Measurements from ENCODE around the gene PKNOX2.

PKNOX2 gene

DNA sequence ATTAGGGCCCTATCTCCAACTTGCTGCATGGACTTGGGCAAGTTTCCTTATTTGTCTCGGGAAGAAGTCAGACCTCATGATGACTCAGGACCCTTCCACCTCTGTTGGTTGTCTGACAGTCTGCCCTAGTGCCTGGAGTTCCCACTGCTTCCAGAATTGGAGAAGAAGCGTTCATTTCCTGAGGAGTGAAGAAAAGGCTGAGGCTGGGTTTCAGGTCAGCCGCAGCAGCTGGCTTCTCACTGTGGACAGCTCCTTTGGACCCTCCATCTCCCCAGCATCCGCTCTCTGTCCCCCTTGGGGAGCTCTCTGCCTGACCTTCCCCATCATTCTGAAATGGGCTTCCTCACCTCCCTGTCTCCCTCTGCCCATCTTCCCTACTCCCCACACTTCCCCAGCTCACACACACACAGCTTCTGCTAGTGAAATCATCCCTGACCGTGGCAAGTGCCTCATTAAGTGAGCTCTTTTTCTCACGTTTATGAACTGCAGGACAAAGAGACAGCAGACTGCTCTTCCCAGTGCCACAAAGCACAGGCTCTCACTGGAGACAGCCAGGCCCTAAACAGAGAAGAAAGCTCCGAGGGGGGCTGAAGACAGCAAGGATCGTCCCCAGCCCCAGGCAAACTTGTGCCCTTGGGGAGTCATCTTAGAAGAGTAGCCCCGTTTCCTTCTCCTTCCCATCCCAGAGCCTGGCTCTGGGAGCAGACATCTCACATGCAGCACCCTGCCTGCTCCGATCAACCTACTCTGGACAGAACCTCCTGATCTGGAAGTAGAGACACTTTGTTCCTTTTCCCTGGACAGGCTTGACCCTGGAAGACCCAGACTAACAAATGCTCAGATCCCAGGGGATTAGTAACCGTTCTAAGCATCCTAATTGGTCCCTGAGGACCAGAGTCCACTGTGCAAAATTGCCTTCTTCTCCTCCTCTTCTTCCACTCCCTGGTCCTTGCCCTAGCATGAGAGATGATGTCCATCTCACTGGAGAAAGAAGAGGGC lies 173.6 kb downstream of the PKNOX2 start:
- DNase-seq (ENCODE audit: extremely low read depth, low read depth): no peak
- TF ChIP-seq, protein P1, sequence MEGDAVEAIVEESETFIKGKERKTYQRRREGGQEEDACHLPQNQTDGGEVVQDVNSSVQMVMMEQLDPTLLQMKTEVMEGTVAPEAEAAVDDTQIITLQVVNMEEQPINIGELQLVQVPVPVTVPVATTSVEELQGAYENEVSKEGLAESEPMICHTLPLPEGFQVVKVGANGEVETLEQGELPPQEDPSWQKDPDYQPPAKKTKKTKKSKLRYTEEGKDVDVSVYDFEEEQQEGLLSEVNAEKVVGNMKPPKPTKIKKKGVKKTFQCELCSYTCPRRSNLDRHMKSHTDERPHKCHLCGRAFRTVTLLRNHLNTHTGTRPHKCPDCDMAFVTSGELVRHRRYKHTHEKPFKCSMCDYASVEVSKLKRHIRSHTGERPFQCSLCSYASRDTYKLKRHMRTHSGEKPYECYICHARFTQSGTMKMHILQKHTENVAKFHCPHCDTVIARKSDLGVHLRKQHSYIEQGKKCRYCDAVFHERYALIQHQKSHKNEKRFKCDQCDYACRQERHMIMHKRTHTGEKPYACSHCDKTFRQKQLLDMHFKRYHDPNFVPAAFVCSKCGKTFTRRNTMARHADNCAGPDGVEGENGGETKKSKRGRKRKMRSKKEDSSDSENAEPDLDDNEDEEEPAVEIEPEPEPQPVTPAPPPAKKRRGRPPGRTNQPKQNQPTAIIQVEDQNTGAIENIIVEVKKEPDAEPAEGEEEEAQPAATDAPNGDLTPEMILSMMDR (IDR thresholded peaks at IDR 0.05; ENCODE audit: low read depth, low read length): no peak

DNA sequence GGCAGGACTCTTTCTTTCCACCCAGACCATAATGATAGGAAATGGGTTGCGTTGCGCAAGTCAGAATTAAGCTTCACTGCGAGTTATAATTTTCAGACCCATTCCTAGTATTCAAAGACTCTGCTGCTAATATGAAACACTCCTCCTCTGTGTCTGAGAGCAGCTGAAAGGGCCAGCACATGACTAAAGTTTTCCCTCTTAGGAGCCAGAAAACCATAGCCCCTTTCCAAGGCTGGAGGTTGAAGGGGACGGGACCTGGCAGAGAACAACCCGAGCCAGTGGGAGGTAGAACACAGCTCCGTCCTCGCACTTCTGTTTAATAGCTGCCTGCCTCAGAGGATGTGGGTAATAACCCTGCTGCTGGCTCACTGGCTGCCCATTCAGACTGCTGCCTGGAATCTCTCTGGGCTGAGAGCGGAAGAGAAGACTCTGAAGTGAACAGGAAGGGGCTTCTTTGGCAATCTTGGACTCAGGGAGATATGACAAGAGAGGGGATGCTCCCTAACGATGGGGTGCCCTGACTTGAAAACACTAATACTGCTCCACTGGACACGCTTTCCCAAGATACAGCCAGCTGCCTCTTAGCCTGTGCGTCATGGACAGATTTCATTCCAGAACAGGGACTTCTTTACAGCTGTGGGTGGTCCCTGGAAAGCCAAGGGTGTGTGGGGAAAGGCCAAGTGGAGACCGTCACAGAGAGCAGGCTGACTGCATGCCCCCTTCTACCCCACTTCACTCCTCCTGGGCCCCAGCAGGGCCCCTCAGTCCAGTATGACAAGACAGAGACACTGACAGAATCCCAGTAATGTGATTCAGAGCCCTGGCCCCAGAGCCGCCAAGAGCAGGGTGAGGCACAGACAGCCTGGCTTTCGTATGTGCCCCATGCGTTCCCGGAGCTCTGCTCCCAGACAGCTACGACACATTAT lies 174.6 kb downstream of the PKNOX2 start:
- TF ChIP-seq, protein P1 (IDR thresholded peaks at IDR 0.05; ENCODE audit: low read depth, low read length): no peak
- DNase-seq (ENCODE audit: extremely low read depth, low read depth): no peak

DNA sequence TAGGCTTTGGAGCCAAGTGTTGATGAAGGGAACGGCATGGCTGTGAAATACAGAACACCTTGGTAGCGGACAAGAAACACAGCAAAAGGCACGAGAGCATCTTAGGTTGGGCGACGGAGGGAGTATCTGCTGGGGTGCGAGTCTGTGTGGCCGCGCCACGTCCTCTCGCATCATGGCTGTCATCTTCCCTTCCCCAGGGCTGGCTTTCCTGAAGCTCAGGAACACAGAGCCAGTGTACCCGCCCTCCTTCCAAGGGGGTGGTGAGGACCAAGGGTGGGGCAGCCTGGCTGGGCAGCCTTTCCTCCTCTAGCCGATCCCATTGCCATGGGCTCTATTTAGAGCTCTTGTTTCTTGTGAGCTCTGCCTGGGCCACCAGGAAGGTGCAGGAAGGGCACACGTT lies 177.1 kb downstream of the PKNOX2 start:
- no peak for DNase-seq (ENCODE audit: extremely low read depth, low read depth)
- TF ChIP-seq, protein P1 (IDR thresholded peaks at IDR 0.05; ENCODE audit: low read depth, low read length): no peak

DNA sequence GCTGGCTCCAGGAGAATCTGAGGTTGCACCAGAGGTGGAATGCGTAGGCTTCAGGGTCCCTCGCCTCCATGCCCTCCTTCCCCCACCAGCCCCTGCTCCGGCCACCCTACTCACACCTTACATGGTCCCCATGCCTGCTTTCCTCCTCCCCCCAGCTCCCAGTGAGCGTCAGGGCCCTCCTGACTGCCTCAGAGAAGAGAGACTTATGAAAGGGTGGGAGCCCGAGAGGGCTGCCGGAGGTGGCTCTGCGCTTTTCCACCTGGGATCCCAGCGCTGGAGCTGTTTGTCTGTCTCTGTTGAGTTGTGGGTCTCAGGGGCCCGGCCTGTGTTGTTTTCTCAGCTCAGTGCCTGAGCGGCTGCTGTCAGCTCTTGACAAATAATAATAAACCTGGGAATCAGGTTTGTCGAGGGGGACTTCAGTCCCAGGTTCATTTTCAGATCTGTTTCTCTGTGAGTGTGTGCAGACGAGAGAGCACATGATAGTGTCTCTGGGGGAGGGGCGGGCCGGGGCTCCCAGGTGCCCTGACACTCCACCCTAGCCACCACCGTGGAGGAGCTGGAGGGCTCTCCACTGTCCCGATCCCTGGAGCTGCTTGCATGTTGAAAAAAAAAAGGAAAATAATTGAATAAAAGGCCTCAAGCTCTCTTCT lies 177.9 kb downstream of the PKNOX2 start:
- TF ChIP-seq, protein P1 (IDR thresholded peaks at IDR 0.05; ENCODE audit: low read depth, low read length): no peak
- no peak for DNase-seq (ENCODE audit: extremely low read depth, low read depth)

DNA sequence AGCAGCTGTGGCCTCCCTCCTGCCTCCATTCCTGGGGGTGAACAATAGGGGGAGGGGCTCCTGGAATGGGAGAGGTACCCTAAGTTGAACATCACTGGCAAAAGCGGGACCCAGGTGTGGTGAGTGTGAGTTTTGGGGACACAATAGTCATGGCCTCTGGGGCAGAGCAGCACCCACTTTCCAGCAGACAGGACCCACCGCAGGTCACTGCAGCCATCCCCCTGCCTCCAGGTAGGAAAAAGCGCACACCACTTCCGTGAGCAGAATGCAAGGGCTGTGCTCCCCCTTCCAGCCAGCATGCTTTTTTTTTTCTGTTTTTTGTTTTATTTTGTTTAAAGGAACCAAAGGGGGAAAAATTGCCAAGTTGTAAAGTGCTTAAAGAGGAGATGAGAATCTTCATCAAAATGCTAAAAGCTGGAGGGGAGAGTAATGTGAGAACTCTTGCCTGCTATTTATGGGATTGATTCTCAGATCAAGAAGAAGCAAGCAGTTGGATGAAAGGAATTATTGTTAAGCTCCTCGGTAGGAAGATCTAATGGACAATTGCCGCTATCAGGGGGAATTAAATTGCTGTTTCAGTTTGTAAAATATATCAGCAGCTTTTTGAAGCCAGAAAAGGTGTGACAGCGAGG lies 178.7 kb downstream of the PKNOX2 start:
- TF ChIP-seq, protein P1 (IDR thresholded peaks at IDR 0.05; ENCODE audit: low read depth, low read length): no peak
- DNase-seq (ENCODE audit: extremely low read depth, low read depth): no peak

DNA sequence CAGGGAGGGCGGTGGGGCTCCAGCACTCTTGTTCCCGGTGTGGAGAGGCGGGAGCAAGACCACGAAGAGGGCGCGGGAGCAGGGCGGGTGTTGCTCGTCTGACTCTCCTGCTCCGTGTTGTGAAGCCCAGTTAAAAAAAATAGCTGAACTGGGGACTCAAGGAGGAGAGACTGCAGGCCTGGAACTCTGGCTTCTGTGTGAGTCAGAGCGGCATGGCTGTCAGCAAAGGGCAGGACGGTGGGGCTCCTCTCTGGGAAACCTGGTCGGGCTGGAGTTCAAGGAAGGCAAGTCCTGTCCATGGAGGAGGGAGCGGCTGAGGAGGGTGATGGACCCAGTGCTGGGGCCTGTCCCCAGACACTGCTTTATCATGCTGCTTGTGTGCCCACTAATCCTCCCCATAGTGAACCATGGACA lies 179.2 kb downstream of the PKNOX2 start:
- TF ChIP-seq, protein P1 (IDR thresholded peaks at IDR 0.05; ENCODE audit: low read depth, low read length): no peak
- no peak for DNase-seq (ENCODE audit: extremely low read depth, low read depth)
